Measurements from ENCODE around the gene XRCC6. TPM values are rescaled to one million over a fixed set of nuclear protein-coding genes. Genes with fewer than 3 reads are reported as not detected.

Gene XRCC6
- total RNA-seq, 2 experiments from 2014 or later: 215 to 222 TPM

GRCh38 chr22:41641854-41642253, 20.8 kb downstream of the XRCC6 start:
- ATAC-seq (ENCODE audit: low read depth): no peak
- Mint-ChIP-seq H3K27me3 (no peaks in the 10 kb centered on the region), H3K36me3 (peaks cover 30% of the 10 kb centered on the region), H3K27ac (no peak overlapping the region), H3K9me3 (no peaks in the 10 kb centered on the region), H3K4me3 (no peak overlapping the region), H3K4me1 (peaks cover 3% of the 10 kb centered on the region)
- DNase-seq: no peak
- POLR2A ChIA-PET: no interaction called here

DNA sequence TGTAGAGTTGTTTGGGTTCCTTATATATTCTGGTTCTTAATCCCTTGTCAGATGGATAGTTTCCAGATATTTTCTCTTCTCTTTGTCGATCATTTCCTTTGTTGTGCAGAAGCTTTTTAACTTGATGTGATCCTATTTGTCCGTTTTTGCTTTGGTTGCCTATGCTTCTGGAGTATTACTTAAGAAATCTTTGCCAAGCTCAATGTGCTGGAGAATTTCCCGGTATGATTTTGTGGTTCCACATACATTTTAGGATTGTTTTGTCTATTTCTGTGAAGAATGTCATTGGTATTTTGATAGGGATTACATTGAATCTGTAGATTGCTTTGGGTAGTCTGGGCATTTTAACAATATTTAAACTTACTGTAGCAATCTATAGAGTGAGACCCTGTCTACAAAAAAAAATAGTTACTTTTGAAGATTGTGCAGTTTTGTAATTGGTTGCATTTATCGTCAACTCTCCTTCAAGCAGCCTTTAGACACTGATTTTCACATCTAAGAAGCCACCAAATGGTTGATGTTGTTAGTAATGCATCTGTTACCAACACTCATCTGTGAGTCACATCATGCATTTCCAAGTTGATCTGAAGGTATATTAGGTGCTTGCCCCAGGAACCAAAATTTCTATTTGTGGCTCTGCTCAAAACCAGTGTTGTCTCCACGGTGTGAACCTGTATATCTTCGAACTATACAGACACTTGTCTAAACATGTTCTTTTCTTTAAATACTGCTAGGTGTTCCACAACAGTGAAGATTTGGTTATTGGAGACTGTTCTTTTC, 21.4 kb downstream of the XRCC6 start:
- Mint-ChIP-seq H3K36me3 (peaks cover 28% of the 10 kb centered on the region), H3K4me1 (peaks cover 3% of the 10 kb centered on the region), H3K4me3 (no peak overlapping the region), H3K9me3 (no peaks in the 10 kb centered on the region), H3K27me3 (no peaks in the 10 kb centered on the region), H3K27ac (no peak overlapping the region)
- DNase-seq (no peak), ATAC-seq (ENCODE audit: low read depth) (no peak)
- POLR2A ChIA-PET: no interaction called here

- ATAC-seq (ENCODE audit: low read depth): no peak
- Mint-ChIP-seq H3K27me3 (no peaks in the 10 kb centered on the region), H3K4me3 (no peak overlapping the region), H3K9me3 (no peaks in the 10 kb centered on the region), H3K4me1 (peaks cover 8% of the 10 kb centered on the region), H3K36me3 (peaks cover 14% of the 10 kb centered on the region), H3K27ac (no peak overlapping the region)
- POLR2A ChIA-PET: no interaction called here
- no peak for DNase-seq
Measured at GRCh38 chr22:41647771-41648170, 26.7 kb downstream of the XRCC6 start.

DNA sequence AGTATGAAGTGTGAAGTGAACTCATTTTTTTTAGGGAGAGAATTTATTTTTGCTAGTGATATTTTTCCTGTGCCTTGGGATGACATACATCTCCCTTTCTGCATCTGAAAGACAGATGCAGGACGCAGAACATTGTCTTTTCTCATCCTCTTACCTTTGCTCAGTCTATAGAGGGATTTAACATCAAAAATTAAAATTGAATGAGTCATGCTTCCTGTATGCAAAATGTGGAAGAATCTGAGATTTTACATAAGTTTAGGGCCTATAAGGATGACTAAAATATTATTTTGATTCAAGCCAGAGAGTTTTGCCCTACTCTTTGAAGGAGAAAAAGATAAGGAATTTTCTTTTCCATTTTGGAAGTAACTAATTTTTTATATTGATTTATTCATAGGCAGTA, 27.3 kb downstream of the XRCC6 start:
- no peaks in the 10 kb centered on the region for H3K9me3 Mint-ChIP-seq
- DNase-seq: no peak
- peaks cover 14% of the 10 kb centered on the region for H3K36me3 Mint-ChIP-seq
- H3K27ac Mint-ChIP-seq: no peak overlapping the region
- POLR2A ChIA-PET: interaction anchor here (0.7 kb wide), 1 partner anchor 38 kb away, joined by 3 read pairs; no protein-coding TSS in a partner anchor
- H3K27me3 Mint-ChIP-seq: no peaks in the 10 kb centered on the region
- peaks cover 8% of the 10 kb centered on the region for H3K4me1 Mint-ChIP-seq
- no peak overlapping the region for H3K4me3 Mint-ChIP-seq
- no peak for ATAC-seq (ENCODE audit: low read depth)

DNA sequence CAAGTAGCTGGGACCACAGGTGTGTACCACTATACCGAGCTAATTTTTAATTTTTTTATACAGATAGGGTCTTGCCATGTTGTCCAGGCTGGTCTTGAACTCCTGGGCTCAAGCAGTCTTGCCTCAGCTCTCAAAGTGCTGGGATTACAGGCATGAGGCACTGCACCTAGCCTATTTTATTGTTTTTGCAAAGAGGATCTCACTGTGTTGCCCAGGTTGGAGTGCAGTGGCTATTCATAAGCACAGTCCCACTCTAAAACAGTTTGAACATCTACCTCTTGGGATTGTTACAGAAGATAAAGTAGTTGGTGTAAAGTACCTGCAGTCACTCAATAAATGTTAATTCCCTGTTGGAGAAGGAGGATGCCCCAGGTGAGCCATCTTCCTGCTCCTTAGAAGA, 29.1 kb downstream of the XRCC6 start:
- H3K4me3 Mint-ChIP-seq: no peak overlapping the region
- POLR2A ChIA-PET: interaction anchor here (2.5 kb wide), 1 partner anchor 29 kb away, joined by 9 read pairs; the partner anchor contains the start of genes DESI1 and XRCC6
- no peak for DNase-seq
- H3K27me3 Mint-ChIP-seq: no peaks in the 10 kb centered on the region
- ATAC-seq (ENCODE audit: low read depth): no peak
- no peaks in the 10 kb centered on the region for H3K9me3 Mint-ChIP-seq
- H3K4me1 Mint-ChIP-seq: peaks cover 8% of the 10 kb centered on the region
- H3K27ac Mint-ChIP-seq: no peak overlapping the region
- peaks cover 17% of the 10 kb centered on the region for H3K36me3 Mint-ChIP-seq

DNA sequence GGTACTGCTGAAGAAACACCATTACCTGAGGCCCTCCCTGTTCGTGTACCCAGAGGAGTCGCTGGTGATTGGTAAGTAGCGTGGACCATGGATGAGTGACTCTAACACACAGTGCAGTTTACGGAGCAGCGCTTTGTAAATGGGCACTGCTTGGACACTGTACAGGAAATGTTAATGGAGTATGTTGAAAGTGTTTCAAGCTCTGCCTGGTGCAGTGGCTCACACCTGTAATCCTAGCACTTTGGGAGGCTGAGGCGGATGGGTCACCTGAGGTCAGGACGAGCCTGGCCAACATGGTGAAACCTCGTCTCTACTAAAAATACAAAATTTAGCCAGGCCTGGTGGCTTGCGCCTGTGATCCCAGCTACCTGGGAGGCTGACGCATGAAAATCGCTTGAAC, 29.7 kb downstream of the XRCC6 start:
- Mint-ChIP-seq H3K4me1 (peaks cover 8% of the 10 kb centered on the region), H3K36me3 (peaks cover 17% of the 10 kb centered on the region), H3K9me3 (no peaks in the 10 kb centered on the region), H3K27ac (no peak overlapping the region), H3K27me3 (no peaks in the 10 kb centered on the region), H3K4me3 (no peak overlapping the region)
- ATAC-seq (ENCODE audit: low read depth) (no peak), DNase-seq (no peak)
- POLR2A ChIA-PET: interaction anchor here (2.5 kb wide), 1 partner anchor 29 kb away, joined by 9 read pairs; the partner anchor contains the start of genes DESI1 and XRCC6

DNA sequence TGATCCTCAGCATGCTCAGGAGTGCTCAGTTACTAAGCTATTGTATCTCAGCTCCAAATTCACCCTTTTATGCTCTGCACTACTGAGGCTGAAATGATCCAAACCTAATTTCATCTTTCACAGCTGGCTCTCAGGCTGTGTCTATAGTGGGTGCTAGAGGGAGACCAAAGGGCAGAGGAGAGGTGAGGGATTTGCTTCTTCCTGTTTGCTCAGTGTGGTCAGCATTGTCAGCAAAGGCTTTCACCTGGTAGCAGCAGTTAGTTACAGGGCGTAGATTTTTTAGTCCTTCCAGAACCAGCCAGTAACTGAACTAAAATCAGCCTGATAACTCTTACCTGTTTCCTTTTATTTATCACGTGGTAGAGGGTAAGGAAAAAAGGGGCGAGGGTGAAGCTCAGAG, 33.2 kb downstream of the XRCC6 start:
- H3K27me3 Mint-ChIP-seq: no peaks in the 10 kb centered on the region
- no peaks in the 10 kb centered on the region for H3K4me1 Mint-ChIP-seq
- POLR2A ChIA-PET: interaction anchor here (1.0 kb wide), 1 partner anchor 33 kb away, joined by 3 read pairs; the partner anchor contains the start of genes DESI1 and XRCC6
- ATAC-seq (ENCODE audit: low read depth): no peak
- no peak overlapping the region for H3K27ac Mint-ChIP-seq
- no peak for DNase-seq
- peaks cover 20% of the 10 kb centered on the region for H3K36me3 Mint-ChIP-seq
- H3K9me3 Mint-ChIP-seq: no peaks in the 10 kb centered on the region
- H3K4me3 Mint-ChIP-seq: no peak overlapping the region

GRCh38 chr22:41656556-41656955, 35.5 kb downstream of the XRCC6 start:
- Mint-ChIP-seq H3K9me3 (no peaks in the 10 kb centered on the region), H3K4me3 (no peak overlapping the region), H3K27ac (no peak overlapping the region), H3K4me1 (no peaks in the 10 kb centered on the region), H3K27me3 (no peaks in the 10 kb centered on the region), H3K36me3 (peaks cover 23% of the 10 kb centered on the region)
- no peak for DNase-seq
- no peak for ATAC-seq (ENCODE audit: low read depth)
- POLR2A ChIA-PET: interaction anchor here (0.8 kb wide), 1 partner anchor 35 kb away, joined by 4 read pairs; the partner anchor contains the start of gene XRCC6

GRCh38 chr22:41657709-41658108, 36.6 kb downstream of the XRCC6 start:
- no peak overlapping the region for H3K27ac Mint-ChIP-seq
- DNase-seq: no peak
- POLR2A ChIA-PET: no interaction called here
- peaks cover 27% of the 10 kb centered on the region for H3K36me3 Mint-ChIP-seq
- H3K4me1 Mint-ChIP-seq: no peaks in the 10 kb centered on the region
- no peak for ATAC-seq (ENCODE audit: low read depth)
- H3K9me3 Mint-ChIP-seq: no peaks in the 10 kb centered on the region
- H3K4me3 Mint-ChIP-seq: no peak overlapping the region
- no peaks in the 10 kb centered on the region for H3K27me3 Mint-ChIP-seq

DNA sequence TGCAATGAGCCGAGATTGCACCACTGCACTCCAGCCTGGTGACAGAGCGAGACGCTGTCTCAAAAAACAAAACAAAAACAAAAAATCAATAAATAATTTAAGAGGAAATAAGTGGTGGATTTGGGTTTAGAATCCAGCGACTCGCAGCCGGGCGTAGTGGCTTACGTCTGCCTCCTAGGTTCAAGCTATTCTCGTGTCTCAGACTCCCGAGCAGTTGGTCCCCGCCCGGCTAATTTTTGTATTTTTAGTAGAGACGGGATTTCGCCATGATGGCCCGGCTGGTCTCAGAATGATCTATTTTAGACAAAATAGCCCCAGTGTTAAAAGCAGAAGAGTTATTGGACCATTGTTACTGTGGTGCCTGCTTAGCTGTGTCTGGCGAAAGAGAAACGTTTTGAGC, 37.8 kb downstream of the XRCC6 start:
- Mint-ChIP-seq H3K4me3 (no peak overlapping the region), H3K27ac (no peak overlapping the region), H3K9me3 (no peaks in the 10 kb centered on the region), H3K36me3 (peaks cover 25% of the 10 kb centered on the region), H3K27me3 (no peaks in the 10 kb centered on the region), H3K4me1 (no peaks in the 10 kb centered on the region)
- POLR2A ChIA-PET: interaction anchor here (0.8 kb wide), 1 partner anchor 38 kb away, joined by 3 read pairs; the partner anchor contains the start of genes DESI1 and XRCC6
- DNase-seq: no peak
- ATAC-seq (ENCODE audit: low read depth): no peak

GRCh38 chr22:41659941-41660340, 38.8 kb downstream of the XRCC6 start:
- ATAC-seq (ENCODE audit: low read depth): no peak
- DNase-seq: no peak
- no peak overlapping the region for H3K4me3 Mint-ChIP-seq
- H3K36me3 Mint-ChIP-seq: peaks cover 21% of the 10 kb centered on the region
- H3K4me1 Mint-ChIP-seq: no peaks in the 10 kb centered on the region
- no peaks in the 10 kb centered on the region for H3K27me3 Mint-ChIP-seq
- peak overlapping the region; percentile 56 for H3K27ac Mint-ChIP-seq
- H3K9me3 Mint-ChIP-seq: no peaks in the 10 kb centered on the region
- POLR2A ChIA-PET: interaction anchor here (0.5 to 0.9 kb wide), 4 partner anchors 11 to 39 kb away, joined by 3 read pairs; partner anchors contain the start of genes DESI1 and XRCC6

- Mint-ChIP-seq H3K4me3 (no peak overlapping the region), H3K36me3 (peaks cover 22% of the 10 kb centered on the region), H3K27ac (peak overlapping the region; percentile 56), H3K4me1 (no peaks in the 10 kb centered on the region), H3K9me3 (no peaks in the 10 kb centered on the region), H3K27me3 (no peaks in the 10 kb centered on the region)
- POLR2A ChIA-PET: interaction anchor here (0.5 to 0.9 kb wide), 3 partner anchors 11 to 22 kb away, joined by 3 read pairs; no protein-coding TSS in a partner anchor
- ATAC-seq (ENCODE audit: low read depth) (no peak), DNase-seq (no peak)
Measured at GRCh38 chr22:41660416-41660815, 39.3 kb downstream of the XRCC6 start.

DNA sequence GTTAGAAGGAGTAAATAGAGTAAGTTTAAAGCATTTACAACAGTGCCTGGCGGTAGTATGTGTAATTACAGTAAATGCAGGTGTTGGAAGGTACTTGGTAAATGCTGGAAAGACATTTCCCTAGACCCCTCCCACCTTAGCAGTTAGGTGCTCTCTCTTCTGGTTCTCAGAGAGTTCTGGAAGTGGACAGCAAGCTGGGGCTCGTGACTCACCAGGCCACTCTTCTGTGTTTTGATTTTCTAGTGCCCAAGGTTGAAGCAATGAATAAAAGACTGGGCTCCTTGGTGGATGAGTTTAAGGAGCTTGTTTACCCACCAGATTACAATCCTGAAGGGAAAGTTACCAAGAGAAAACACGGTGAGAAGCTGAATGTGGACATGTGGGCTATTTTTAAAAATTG, 40.0 kb downstream of the XRCC6 start:
- Mint-ChIP-seq H3K4me3 (no peak overlapping the region), H3K36me3 (peaks cover 22% of the 10 kb centered on the region), H3K27me3 (no peaks in the 10 kb centered on the region), H3K9me3 (no peaks in the 10 kb centered on the region), H3K4me1 (no peaks in the 10 kb centered on the region), H3K27ac (no peak overlapping the region)
- ATAC-seq (ENCODE audit: low read depth): no peak
- POLR2A ChIA-PET: no interaction called here
- no peak for DNase-seq

DNA sequence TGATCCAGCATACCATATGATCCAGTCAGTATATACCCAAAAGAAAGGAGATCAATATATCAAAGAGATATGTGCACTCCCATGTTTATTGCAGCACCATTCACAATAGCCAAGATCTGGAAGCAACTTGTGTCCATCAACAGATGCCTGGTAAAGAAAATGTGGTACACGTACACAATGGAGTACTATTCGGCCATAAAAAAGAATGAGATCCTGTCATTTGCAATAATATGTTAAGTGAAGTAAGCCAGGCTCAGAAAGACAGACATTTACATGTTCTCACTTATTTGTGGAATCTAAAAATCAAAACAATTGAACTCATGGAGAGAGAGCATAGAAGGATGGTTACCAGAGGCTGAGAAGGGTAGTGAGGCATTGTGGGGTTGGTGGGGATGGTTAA, 40.6 kb downstream of the XRCC6 start:
- ATAC-seq (ENCODE audit: low read depth) (no peak), DNase-seq (no peak)
- Mint-ChIP-seq H3K4me1 (no peaks in the 10 kb centered on the region), H3K27me3 (no peaks in the 10 kb centered on the region), H3K4me3 (no peak overlapping the region), H3K27ac (no peak overlapping the region), H3K9me3 (no peaks in the 10 kb centered on the region), H3K36me3 (peaks cover 22% of the 10 kb centered on the region)
- POLR2A ChIA-PET: no interaction called here
